Renal cortical epithelial cell (primary cell): Measurements from ENCODE around the gene CPT1C. TPM values are rescaled to one million over a fixed set of nuclear protein-coding genes. Genes with fewer than 3 reads are reported as not detected.

ENCODE experiments used
- DNase-seq: peaks from one replicate; pipeline ENCODE4 v3.0.0-alpha.2; 2011; ENCODE audit warnings: low read depth
- total RNA-seq: library from RNA; depleted of rRNA; stranded (reverse); fragments of >200 nt; gene quantifications from 2 replicates; pipeline ENCODE4 v1.2.3, GENCODE V29; 2014

The CPT1C gene
- total RNA-seq, 1 donor from 2014 or later, result 2.5 TPM

DNA sequence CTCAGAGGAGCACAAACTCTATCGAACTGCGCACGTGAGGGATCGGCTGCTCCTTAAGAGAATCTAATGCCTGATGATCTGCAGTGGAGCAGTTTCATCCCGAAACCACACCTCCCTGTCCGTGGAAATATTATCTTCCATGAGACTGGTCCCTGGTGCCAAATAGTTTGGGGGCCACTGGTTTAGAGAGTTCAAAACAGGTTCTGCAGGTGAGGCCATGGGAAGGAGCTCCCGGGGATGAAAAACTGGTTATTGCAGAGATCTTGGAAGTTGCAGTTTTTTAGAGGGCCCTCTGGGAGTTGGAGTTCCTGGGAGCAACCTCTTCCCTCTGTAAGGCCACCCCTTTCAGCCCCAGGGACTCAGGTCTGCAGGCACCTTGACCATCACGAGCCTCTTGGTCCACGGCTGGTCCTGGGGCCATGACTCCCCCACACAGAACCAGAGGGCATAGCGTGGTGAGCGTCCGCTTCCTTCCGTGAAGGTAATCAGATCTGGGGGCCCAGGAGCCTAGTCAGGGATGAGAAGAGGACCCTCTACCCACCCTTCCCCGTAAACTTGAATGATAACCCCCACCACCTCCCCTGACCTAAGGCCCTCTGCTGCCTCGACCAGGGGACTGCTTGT, 30.5 kb upstream of the CPT1C start:
- no peak for DNase-seq

- DNase-seq, result no peak
Observed at GRCh38 chr19:49662011-49662410, 28.9 kb upstream of the CPT1C start.

- no peak for DNase-seq
Observed at GRCh38 chr19:49663224-49663623, 27.7 kb upstream of the CPT1C start.

DNA sequence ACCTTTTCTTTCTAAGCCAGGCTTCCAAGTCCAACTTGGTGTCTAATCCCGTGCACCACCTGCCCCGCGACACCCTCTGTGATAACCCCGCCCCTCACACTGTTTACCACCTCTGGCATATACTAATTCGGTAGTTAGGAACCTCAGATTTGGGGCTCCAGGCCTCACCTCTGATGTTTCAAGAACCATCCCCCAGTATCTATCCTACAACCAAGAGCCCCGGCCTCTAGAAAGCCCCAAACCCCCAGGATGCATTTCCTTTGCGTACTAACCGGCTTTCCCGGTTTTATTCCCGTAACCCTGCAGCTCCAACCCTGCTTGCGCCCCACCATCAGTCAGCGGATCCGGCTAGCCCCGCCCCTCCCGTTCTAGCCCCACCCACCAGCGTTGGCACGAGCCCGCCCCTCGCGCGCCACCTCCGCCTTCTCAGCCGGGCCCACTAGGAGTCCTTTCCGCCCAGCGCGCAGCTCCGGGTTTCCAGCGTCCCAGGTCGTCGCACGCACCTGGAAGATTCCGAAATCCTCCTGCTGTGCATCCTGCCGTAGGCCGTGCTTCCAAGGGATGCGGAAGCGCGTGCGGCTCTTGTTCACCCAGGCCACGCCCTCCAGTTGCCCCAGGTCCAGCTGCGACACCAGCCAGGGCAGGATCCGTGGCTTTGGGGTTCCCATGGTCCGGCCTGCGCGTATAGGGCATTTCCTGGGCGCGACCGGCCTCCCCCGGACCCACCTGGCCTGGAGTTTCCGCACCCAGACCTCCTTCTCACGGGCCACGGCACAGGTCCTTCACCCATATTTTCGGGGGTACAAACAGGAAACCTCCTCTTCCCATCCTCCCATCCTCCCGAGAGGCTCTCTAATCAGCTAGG, 26.5 kb upstream of the CPT1C start:
- peak; percentile 66 for DNase-seq

- no peak for DNase-seq
Observed at GRCh38 chr19:49665036-49665350, 25.9 kb upstream of the CPT1C start.

- peak; percentile 91 for DNase-seq
Observed at GRCh38 chr19:49665351-49666119, 25.4 kb upstream of the CPT1C start, which contains the start of the genes BCL2L12 and IRF3. Gene BCL2L12 (plus strand): TSS chr19:49665933. CDS start chr19:49666693, 760 bp downstream. Gene IRF3 (minus strand): TSS chr19:49665857. CDS start chr19:49664838, 1,019 bp downstream.

DNA sequence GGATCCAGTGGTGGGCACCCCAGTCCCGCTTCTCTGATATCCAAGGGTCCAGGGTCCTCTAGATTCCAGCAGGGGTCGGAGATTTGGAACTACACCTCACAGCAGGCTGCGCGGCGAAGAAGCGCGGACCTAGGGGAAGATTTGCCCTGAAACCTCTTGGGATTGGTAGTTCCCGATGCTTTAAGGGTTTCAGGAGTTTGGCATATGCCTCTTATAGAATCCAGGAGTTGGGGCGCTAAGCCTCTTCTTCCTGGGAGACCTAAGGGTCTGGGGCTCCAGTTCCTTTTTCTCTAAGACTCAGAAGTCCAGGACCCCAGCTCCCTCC, 24.8 kb upstream of the CPT1C start:
- DNase-seq, result no peak

GRCh38 chr19:49667473-49667872, 23.4 kb upstream of the CPT1C start:
- DNase-seq, result no peak

GRCh38 chr19:49669516-49669915, 21.4 kb upstream of the CPT1C start:
- no peak for DNase-seq

- peak; percentile 54 for DNase-seq
Observed at GRCh38 chr19:49672131-49672919, 18.6 kb upstream of the CPT1C start.

- peak; percentile 93 for DNase-seq
Observed at GRCh38 chr19:49676136-49676783, 14.7 kb upstream of the CPT1C start.

DNA sequence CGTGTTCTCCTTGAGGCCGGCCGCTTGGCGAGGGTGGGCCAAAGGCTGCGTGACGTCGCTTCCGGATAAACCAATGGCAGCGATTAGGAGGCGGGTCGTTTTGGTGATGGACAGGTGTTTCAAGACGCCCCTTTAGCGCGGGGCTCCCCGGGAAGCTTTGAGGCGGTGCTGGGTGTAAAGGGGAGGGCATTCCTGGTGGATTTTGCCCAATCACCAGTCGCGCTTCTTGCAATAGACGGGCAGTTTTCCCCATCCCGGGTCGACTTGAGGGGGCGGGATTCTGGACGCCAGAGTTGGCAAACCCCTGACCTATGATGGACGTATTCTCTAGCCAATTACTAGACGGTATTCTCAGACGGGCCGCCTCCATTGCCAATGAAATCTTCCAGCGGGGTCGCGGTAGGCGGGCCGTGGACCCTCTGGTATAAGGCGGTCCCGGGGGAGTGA, 14.1 kb upstream of the CPT1C start:
- DNase-seq, result peak; percentile 99

DNA sequence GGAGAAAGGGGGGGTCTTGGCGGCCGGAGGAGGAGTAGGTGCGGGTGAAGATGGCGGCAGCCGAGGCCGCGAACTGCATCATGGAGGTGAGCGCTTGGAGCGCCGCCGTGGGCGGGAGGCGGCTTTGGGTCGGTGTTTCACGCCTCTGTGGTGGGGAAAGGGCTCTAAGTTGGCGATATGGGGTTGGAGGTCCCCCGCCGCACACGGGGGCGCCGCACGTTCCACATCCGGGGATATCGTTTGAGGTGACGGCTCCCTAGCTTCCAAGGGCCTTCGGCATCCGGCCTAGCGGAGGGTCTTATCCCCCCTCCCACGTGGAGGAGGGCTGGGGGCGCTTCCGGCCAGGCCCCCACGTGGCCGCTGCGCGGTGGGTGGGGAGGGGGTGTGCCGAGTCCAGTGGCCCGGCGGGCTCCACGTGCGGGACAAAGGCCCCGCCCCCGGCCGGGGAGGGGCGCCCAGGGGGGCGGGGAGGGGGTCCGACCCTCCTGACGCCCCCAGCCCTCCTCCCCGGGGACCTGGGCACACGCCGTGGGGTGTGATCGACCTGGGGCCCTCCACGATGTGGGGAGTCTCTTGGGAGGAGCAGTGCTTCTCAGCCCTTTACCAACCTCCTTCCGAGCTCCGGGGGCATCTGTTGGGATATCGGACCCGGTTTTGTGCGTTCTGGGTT, 13.6 kb upstream of the CPT1C start, which contains the start of gene PRMT1:
Gene PRMT1 (plus strand): TSS at position 41 of the 670 bp plus-strand sequence. CDS start 10 bp downstream, at position 51.
- no peak for DNase-seq

DNA sequence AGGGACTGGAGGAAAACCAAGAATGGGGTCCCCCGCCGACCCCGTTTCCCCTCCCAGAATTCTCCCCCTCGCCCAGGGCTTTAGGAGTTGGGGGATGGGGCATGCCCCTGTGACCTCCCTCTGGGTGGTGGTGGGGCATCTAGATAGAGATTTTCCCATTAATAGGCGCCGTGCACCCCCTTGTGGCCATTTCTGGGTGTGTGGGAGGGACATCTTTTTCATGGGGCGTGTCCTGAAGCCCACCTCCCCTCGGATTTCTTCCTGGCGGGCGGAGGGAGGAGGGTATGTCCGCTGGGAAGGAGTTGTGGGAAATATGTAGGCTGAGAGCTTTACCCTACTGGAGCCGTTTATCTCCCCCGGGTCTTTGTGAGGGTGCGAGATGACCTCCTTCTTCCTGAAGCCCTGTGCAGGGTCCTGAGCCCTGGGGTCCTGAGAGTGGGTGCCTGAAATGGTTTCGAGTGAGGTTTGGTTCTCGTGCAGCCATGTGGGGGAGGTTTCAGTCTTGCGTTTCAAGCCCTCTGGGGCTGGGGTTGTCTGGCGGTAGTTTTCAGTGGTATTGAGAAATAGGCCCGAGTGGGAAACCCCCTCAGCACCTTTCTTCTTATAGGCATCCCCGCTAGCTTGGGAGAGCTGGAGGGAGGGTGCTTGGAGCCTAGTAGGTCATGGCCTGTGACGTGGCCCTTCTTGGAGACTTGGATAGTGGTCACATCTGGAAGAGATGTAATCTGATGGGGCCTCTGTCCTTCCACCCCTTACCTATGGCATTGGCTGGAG, 12.8 kb upstream of the CPT1C start:
- DNase-seq, result peak; percentile 68

DNA sequence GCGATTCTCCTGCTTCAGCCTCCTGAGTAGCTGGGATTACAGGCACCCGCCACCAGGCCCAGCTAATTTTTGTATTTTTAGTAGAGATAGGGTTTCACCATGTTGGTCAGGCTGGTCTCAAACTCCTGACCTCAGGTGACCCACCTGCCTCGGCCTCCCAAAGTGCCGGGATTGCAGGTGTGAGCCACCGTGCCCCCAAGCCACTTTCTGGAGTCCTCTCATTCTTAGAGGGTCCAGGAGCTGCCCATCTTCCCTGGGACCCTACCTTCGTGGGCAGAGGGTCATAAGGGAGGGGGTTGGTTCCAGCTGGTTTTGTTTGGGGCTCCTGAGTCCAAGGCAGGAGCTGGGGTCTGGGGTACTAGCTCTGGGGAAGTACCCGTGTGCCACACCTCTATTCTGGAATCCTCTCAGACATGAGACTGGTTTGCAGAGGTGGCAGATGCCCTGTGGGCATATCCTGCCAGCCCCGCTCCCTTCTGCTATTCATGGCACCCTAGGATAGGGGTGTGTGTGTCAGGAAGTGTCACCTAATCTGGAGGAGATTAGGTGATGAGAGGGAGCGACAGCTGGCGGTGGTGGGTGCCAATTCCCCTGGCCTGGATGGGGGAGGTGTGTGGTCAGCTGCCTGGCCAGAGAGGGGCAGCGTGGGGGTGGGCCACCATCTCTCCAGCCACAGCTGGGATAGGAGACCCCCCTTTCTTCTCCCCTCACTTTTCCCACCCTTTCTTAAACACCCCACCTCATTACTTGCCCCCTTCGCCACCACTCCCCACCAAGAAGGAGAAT, 11.7 kb upstream of the CPT1C start:
- no peak for DNase-seq

- DNase-seq, result no peak
Observed at GRCh38 chr19:49679771-49680413, 11.0 kb upstream of the CPT1C start.

DNA sequence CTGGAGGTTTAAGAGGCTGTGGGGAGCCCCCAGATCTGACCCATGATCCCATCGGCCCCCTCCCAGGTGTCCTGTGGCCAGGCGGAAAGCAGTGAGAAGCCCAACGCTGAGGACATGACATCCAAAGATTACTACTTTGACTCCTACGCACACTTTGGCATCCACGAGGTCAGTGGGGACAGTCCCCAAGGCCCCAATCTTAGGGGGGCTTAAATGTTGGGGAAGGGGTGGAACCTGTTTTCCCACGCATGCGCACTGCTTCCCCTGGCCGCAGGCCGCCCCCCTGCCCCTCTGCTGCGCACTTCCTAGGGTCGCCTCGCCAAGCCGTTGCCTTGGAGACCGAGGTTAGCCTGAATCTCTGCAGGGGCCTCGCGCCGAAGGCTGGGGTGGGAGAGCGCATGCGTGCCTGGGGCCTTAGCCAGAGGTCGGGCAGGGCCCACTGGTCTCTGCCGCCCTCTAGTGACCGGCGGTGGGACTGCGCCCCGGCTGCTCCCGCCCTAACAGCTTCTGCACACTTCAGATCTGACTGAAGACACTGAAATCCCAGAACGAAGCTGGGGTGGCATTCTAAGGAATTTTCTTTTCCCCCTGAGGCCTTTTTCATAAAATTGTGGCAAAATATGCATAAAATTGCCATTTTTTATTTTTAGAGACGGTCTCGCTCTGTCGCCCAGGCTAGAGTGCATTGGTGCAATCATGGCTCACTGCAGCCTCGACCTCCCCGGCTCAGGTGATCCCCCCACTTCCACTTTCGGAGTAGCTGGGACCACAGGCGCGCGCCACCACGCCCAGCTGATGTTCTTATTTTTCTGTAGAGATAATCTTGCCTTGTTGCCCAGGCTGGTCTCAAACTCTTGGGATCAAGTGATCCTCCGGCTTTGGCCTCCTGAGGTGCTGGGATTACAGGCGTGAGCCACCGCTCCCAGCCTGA, 10.2 kb upstream of the CPT1C start:
- peak; percentile 64 for DNase-seq
